H9 (cell line): ENCODE measurements around the gene GLB1L3. TPM values are rescaled to one million over a fixed set of nuclear protein-coding genes. Genes with fewer than 3 reads are reported as not detected.

Source experiments
- DNase-seq: peaks from one replicate; pipeline ENCODE4 v3.0.0-alpha.2; 2017
- H2AFZ ChIP-seq: one replicate; pipeline ENCODE4 v1.6.1; 2013; ENCODE audit warnings: mild to moderate bottlenecking, low read length, control low read depth, moderate library complexity
- H2AK5ac ChIP-seq: 2 replicates; pipeline ENCODE4 v1.6.1; 2013; ENCODE audit warnings: low read length, control low read depth, mixed read lengths; ENCODE audit not compliant: insufficient read length
- H2BK120ac ChIP-seq: one replicate; pipeline ENCODE4 v1.6.1; 2013; ENCODE audit warnings: low read depth, mild to moderate bottlenecking, low read length, control low read depth, inconsistent platforms; ENCODE audit not compliant: poor library complexity, severe bottlenecking
- H2BK12ac ChIP-seq: 2 replicates; pipeline ENCODE4 v1.6.1; 2013; ENCODE audit warnings: low read length, control low read depth, mixed read lengths, low read depth; ENCODE audit not compliant: insufficient read length
- H2BK15ac ChIP-seq: 2 replicates; pipeline ENCODE4 v1.6.1; 2013; ENCODE audit warnings: low read depth, low read length, control low read depth
- H2BK20ac ChIP-seq: one replicate; pipeline ENCODE4 v1.6.1; 2013; ENCODE audit warnings: low read depth, mild to moderate bottlenecking, low read length, control low read depth, inconsistent platforms; ENCODE audit not compliant: poor library complexity, severe bottlenecking
- H2BK5ac ChIP-seq: 2 replicates; pipeline ENCODE4 v1.6.1; 2013; ENCODE audit warnings: low read length, control low read depth, mixed read lengths; ENCODE audit not compliant: insufficient read length
- H3K14ac ChIP-seq: 2 replicates; pipeline ENCODE4 v1.6.1; 2013; ENCODE audit warnings: low read length, control low read depth; ENCODE audit not compliant: insufficient read depth
- H3K18ac ChIP-seq: 2 replicates; pipeline ENCODE4 v1.6.1; 2013; ENCODE audit warnings: low read depth, mild to moderate bottlenecking, mixed read lengths, low read length, control low read depth; ENCODE audit not compliant: insufficient read length
- H3K23ac ChIP-seq: 2 replicates; pipeline ENCODE4 v1.6.1; 2013; ENCODE audit warnings: low read length, control low read depth, mixed read lengths, low read depth; ENCODE audit not compliant: insufficient read length
- H3K23me2 ChIP-seq: 2 replicates; pipeline ENCODE4 v1.6.1; 2013; ENCODE audit warnings: low read depth, mild to moderate bottlenecking, mixed read lengths, low read length, control low read depth; ENCODE audit not compliant: insufficient read length, poor library complexity, severe bottlenecking
- H3K27ac ChIP-seq: 2 replicates; pipeline ENCODE4 v1.5.1; 2013; ENCODE audit warnings: low read length, control low read depth, mixed read lengths, low read depth; ENCODE audit not compliant: insufficient read length
- H3K27me3 ChIP-seq: 2 replicates; pipeline ENCODE4 v1.6.1; 2013; ENCODE audit warnings: low read length, control low read depth, inconsistent platforms; ENCODE audit not compliant: insufficient read depth
- H3K4ac ChIP-seq: 2 replicates; pipeline ENCODE4 v1.6.1; 2013; ENCODE audit warnings: low read depth, mild to moderate bottlenecking, control low read depth, inconsistent platforms, low read length, moderate library complexity
- H3K4me1 ChIP-seq: 2 replicates; pipeline ENCODE4 v1.6.1; 2013; ENCODE audit warnings: low read length, control low read depth, inconsistent platforms; ENCODE audit not compliant: insufficient read depth
- H3K4me2 ChIP-seq: 2 replicates; pipeline ENCODE4 v1.6.1; 2013; ENCODE audit warnings: low read length, control low read depth, mixed read lengths; ENCODE audit not compliant: insufficient read length, insufficient read depth
- H3K56ac ChIP-seq: 2 replicates; pipeline ENCODE4 v1.6.1; 2013; ENCODE audit warnings: low read depth, mild to moderate bottlenecking, mixed read lengths, low read length, control low read depth; ENCODE audit not compliant: insufficient read length
- H3K79me1 ChIP-seq: 2 replicates; pipeline ENCODE4 v1.6.1; 2013; ENCODE audit warnings: low read depth, mild to moderate bottlenecking, moderate library complexity, low read length, control low read depth, inconsistent platforms; ENCODE audit not compliant: insufficient read depth, poor library complexity, severe bottlenecking
- H3K79me2 ChIP-seq: 2 replicates; pipeline ENCODE4 v1.6.1; 2013; ENCODE audit warnings: low read length, control low read depth, inconsistent platforms; ENCODE audit not compliant: insufficient read depth
- H3K9ac ChIP-seq: 2 replicates; pipeline ENCODE4 v1.6.1; 2013; ENCODE audit warnings: low read length, control low read depth, mixed read lengths; ENCODE audit not compliant: insufficient read length; ENCODE audit errors: extremely low read depth
- H3K9me3 ChIP-seq: one replicate; pipeline ENCODE4 v1.6.1; 2013; ENCODE audit warnings: low read depth, low read length, inconsistent platforms; ENCODE audit not compliant: control insufficient read depth
- H3T11ph ChIP-seq: one replicate; pipeline ENCODE4 v1.6.1; 2013; ENCODE audit warnings: mild to moderate bottlenecking, low read length, control low read depth, inconsistent platforms
- H4K20me1 ChIP-seq: one replicate; pipeline ENCODE4 v1.6.1; 2013; ENCODE audit not compliant: control insufficient read depth, insufficient read length, insufficient read depth
- H4K5ac ChIP-seq: 2 replicates; pipeline ENCODE4 v1.6.1; 2013; ENCODE audit warnings: low read depth, mild to moderate bottlenecking, mixed read lengths, low read length, control low read depth; ENCODE audit not compliant: insufficient read length
- H4K8ac ChIP-seq: replicated peaks from 2 replicates; pipeline ENCODE4 v1.6.1; 2013; ENCODE audit warnings: low read length, control low read depth, mixed read lengths, low read depth; ENCODE audit not compliant: insufficient read length
- H4K91ac ChIP-seq: 2 replicates; pipeline ENCODE4 v1.6.1; 2013; ENCODE audit warnings: low read depth, mild to moderate bottlenecking, moderate library complexity, mixed read lengths, low read length, control low read depth; ENCODE audit not compliant: insufficient read length
- H3K27ac Mint-ChIP-seq, 3 experiments: 2 replicates in 2 of 3; 3 replicates in 1 of 3; pipeline ENCODE4 v1.8.0; 2020 to 2021; ENCODE audit warnings: mixed read lengths in 3 of 3, mild to moderate bottlenecking in 1 of 3, moderate library complexity in 1 of 3
- H3K27me3 Mint-ChIP-seq: 2 replicates; pipeline ENCODE4 v1.8.0; 2021; ENCODE audit warnings: low read depth, mild to moderate bottlenecking, moderate library complexity, mixed read lengths
- H3K36me3 Mint-ChIP-seq, 3 experiments: 2 replicates in 2 of 3; 3 replicates in 1 of 3; pipeline ENCODE4 v1.8.0; 2020 to 2021; ENCODE audit warnings: low read depth in 3 of 3, mixed read lengths in 3 of 3; ENCODE audit not compliant: insufficient read depth in 1 of 3
- H3K4me1 Mint-ChIP-seq, 2 experiments: 2 replicates each; pipeline ENCODE4 v1.8.0; 2020; ENCODE audit warnings: mixed read lengths in 2 of 2
- H3K4me3 Mint-ChIP-seq, 2 experiments: 2 replicates in 1 of 2; 3 replicates in 1 of 2; pipeline ENCODE4 v1.8.0; 2020 to 2021; ENCODE audit warnings: mild to moderate bottlenecking in 2 of 2, mixed read lengths in 2 of 2, moderate library complexity in 1 of 2
- H3K9me3 Mint-ChIP-seq, 2 experiments: 2 replicates in 1 of 2; 3 replicates in 1 of 2; pipeline ENCODE4 v1.8.0; 2020; ENCODE audit warnings: mild to moderate bottlenecking in 2 of 2, mixed read lengths in 2 of 2, moderate library complexity in 1 of 2
- WGBS: extraction: QIAGEN DNeasy Blood & Tissue Kit; methylation state at CpG from one replicate; pipeline ENCODE4 v1.1.7; 2013; ENCODE audit warnings: missing lambda C conversion rate, low lambda C conversion rate, mixed read lengths; ENCODE audit not compliant: insufficient read length; ENCODE audit errors: extremely low coverage; 5-methylcytosine and 5-hydroxymethylcytosine counted together
- total RNA-seq: library from RNA; stranded (reverse); gene quantifications from 2 replicates; pipeline ENCODE4 v1.2.1, GENCODE V29; 2021
- TF ChIP-seq, protein P1 (sequence below): fragments of 200-600 bp; sonication (generic); conservative IDR thresholded peaks from 3 replicates; pipeline ENCODE4 v1.8.0; 2021; ENCODE audit warnings: antibody characterized with exemption, mild to moderate bottlenecking

The GLB1L3 gene
- total RNA-seq, 1 experiment from 2014 or later = 11.2 TPM

DNA sequence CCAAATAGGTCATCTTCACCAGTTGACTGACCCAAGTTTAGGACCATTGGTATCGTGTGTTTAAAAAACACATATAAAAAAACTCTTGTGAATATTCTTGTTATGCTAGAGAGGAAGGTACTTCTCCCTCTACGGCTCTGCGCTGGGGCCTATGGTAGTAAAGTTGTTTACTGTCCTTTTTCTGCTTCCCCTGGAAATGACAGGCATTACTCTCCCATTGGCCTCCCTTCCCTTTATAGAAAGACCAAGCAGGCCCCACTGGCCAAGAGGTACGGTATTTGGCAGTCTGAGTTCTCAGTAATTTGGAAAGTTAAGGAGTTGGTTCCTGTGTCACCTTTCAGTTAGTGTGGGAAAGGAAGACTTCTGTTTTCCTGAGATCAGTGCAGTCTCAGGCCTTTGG lies 29.5 kb upstream of the GLB1L3 start:
- WGBS = no CpG with 5 or more reads among the region's 4 CpGs
- no peak overlapping the region for H2BK20ac ChIP-seq
- no peaks in the 10 kb centered on the region for H3K79me2 ChIP-seq
- H3K79me1 ChIP-seq = no peaks in the 10 kb centered on the region
- peaks cover 10 to 12% of the 10 kb centered on the region in 2 experiments for H3K4me1 Mint-ChIP-seq
- no peak overlapping the region for H3K4ac ChIP-seq
- H4K8ac ChIP-seq = no peak overlapping the region
- H3K27me3 Mint-ChIP-seq = no peaks in the 10 kb centered on the region
- TF ChIP-seq, protein P1, sequence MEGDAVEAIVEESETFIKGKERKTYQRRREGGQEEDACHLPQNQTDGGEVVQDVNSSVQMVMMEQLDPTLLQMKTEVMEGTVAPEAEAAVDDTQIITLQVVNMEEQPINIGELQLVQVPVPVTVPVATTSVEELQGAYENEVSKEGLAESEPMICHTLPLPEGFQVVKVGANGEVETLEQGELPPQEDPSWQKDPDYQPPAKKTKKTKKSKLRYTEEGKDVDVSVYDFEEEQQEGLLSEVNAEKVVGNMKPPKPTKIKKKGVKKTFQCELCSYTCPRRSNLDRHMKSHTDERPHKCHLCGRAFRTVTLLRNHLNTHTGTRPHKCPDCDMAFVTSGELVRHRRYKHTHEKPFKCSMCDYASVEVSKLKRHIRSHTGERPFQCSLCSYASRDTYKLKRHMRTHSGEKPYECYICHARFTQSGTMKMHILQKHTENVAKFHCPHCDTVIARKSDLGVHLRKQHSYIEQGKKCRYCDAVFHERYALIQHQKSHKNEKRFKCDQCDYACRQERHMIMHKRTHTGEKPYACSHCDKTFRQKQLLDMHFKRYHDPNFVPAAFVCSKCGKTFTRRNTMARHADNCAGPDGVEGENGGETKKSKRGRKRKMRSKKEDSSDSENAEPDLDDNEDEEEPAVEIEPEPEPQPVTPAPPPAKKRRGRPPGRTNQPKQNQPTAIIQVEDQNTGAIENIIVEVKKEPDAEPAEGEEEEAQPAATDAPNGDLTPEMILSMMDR = no peak
- no peak overlapping the region for H2AK5ac ChIP-seq
- no peak for DNase-seq
- H3K23me2 ChIP-seq = no peaks in the 10 kb centered on the region
- H3K4me1 ChIP-seq = no peaks in the 10 kb centered on the region
- H3K4me3 Mint-ChIP-seq = no peak overlapping the region
- no peak overlapping the region for H3K4me2 ChIP-seq
- H3K14ac ChIP-seq = no peak overlapping the region
- no peak overlapping the region for H2BK120ac ChIP-seq
- H4K20me1 ChIP-seq = no peaks in the 10 kb centered on the region
- H3K56ac ChIP-seq = no peak overlapping the region
- H2AFZ ChIP-seq = no peak overlapping the region
- H3K27me3 ChIP-seq = no peaks in the 10 kb centered on the region
- no peak overlapping the region; a peak in 2 of 7 replicates for H3K27ac Mint-ChIP-seq
- no peak overlapping the region for H4K5ac ChIP-seq
- H3K27ac ChIP-seq = no peak overlapping the region
- H2BK5ac ChIP-seq = no peak overlapping the region
- H3K9me3 Mint-ChIP-seq = no peaks in the 10 kb centered on the region
- H3K9ac ChIP-seq = no peak overlapping the region
- peaks cover 30 to 72% (median 38%) of the 10 kb centered on the region in 3 experiments for H3K36me3 Mint-ChIP-seq
- no peaks in the 10 kb centered on the region for H3K9me3 ChIP-seq
- no peak overlapping the region for H2BK15ac ChIP-seq
- H3K23ac ChIP-seq = no peak overlapping the region
- no peak overlapping the region for H3T11ph ChIP-seq
- H4K91ac ChIP-seq = no peak overlapping the region
- H2BK12ac ChIP-seq = no peak overlapping the region
- no peak overlapping the region for H3K18ac ChIP-seq
